8988T (cell line): ENCODE measurements around the gene OBP2B.
"Not testable (repeated sequence)": the region's sequence is repeated elsewhere in the genome, so short reads cannot be mapped to it uniquely, and the experiment has no call there.

Source experiments
- DNase-seq: peaks from one replicate; pipeline ENCODE4 v3.0.0; 2011

OBP2B gene

DNA sequence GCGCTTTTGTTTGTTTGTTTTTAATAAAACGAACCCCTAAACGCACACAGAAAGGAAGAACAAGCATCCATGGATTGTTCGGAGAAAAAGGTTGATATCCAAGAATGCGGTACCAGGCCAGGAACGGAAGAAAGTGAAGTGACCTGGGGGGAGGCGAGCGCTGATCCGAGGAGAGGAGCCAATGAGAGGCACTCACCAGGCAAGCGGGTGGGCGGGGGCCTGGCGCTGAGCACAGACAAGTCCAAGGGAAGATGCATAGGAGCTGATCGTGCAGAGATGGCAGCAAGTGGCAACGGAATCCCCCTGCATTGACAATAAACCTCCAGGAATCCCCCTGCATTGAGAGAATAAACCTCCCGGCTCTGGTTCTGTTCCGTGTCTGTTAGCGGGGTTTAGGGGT, 8.4 kb downstream of the OBP2B start:
- no peak for DNase-seq

DNA sequence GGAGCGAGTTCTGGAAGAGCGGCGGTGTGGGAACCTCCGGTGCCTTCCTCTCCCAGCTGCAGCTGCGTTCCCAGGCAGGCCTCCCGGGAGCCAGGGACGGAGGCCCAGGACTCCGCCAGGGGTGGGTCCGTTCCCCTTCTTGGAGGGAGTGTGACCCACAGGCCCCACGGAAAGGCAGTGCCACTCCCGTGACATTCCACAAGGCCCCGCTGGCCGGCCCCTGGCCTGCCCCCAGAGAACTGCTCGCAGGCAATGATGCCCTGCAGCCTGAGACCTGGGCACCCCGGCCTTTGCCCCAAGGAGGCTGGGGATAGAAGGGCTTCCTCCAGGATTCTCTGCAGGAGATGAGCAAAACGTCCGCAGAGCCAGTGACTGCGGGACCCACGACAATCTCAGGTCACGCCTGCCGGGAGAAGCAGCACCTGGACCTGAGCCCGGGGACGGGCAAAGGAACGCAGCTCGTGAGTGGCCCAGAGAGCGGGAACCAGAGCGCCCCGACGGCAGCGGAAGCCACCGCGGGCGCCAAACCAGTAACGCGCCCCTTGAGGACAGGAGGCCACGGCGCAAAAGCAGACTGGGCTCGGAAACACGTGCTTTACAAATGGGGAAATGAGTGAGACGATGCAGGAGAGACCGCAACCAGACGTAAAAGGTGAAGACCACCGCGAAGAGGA, 9.3 kb downstream of the OBP2B start:
- DNase-seq: no peak

DNA sequence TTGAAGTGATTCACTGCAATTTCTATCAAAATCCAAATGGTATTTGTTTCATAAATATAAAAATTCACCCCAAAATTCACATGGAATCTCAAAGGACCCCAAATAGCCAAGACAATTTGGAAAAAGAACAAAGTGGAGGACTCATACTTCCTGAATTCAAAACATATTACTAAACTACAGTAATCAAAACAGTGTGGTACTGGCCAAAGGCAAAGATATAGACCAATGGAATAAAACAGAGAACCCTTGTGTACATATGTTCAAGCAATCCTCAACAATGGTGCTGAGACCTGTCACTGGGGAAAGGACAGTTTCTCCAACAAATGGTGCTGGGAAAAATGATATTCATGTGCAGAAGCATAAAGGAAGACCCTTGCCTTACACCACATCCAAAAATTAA, 14.0 kb downstream of the OBP2B start:
- no peak for DNase-seq

DNA sequence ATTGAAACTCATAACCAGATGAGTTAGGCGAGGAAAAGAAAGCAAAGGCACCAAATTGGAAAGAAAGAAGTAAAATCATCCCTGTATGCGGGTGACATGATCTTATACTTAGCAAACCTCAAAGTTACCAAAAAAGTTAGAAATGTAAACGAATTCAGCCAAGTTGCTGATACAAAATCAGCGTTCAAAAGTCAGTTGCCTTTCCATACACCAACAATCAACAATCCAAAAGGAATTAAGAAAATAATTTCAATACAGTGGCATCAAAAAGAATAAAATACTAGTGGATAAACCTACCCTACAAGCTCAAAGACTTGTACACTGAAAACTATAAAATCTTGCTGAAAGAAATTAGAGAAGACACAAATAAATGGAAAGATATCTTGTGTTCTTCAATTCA, 14.5 kb downstream of the OBP2B start:
- no peak for DNase-seq

DNA sequence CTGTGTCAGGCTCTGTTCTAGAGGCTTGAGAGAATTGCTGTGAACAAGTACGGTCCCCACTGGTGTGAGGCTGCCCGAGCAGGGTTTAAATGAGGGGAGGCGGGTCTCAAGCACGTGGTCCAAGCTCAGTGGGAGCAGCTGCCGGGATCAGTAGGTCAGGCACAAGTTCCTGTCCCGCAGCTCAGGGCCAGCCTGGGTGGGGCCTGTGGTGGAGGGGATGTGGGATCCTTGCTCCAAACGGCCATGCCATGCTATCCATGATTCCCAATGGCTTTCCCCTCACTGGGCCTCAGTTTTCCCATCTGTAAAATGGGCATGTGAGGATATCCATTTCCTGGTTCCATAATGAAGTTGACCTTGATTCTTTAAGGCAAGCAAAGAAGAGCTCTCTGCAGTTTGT, 17.1 kb downstream of the OBP2B start:
- no peak for DNase-seq

DNA sequence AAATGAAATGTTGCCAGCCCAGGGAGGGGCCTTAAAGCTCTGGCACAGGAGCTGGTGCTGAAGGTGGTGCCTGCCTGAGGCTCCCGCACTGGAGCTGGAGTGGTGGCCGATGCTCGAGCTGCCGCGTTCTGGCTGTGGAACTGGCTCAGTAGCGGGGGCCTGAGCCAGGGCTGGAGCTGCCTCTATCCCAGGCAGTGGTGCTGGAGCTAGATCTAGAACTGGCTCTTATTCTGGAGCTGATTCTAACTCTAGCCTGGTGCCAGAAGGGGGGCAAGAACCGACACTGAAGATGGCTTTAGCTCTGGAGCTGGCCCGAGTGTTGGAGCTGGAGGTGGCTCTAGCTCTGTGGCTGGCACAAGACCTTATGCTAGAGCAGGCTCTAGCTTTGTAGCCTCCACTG, 19.2 kb downstream of the OBP2B start:
- DNase-seq: no peak

DNA sequence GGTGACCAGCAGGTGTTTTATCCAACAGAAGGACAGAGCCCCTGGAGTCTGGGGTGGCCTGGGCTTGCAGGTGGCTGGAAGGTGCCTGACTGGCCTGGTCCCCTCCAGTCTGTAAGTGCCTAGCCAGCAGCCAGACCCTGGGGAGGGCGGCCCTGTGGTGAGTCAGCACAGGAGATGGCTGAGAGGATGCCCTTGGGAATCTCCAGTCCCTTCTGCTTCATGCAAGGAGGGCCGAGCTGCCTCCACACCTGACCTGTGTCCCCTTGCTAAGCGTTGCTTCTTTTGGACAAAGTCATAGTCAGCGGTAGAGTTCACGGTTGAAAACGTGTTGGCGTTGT, 20.2 kb downstream of the OBP2B start:
- no peak for DNase-seq

DNA sequence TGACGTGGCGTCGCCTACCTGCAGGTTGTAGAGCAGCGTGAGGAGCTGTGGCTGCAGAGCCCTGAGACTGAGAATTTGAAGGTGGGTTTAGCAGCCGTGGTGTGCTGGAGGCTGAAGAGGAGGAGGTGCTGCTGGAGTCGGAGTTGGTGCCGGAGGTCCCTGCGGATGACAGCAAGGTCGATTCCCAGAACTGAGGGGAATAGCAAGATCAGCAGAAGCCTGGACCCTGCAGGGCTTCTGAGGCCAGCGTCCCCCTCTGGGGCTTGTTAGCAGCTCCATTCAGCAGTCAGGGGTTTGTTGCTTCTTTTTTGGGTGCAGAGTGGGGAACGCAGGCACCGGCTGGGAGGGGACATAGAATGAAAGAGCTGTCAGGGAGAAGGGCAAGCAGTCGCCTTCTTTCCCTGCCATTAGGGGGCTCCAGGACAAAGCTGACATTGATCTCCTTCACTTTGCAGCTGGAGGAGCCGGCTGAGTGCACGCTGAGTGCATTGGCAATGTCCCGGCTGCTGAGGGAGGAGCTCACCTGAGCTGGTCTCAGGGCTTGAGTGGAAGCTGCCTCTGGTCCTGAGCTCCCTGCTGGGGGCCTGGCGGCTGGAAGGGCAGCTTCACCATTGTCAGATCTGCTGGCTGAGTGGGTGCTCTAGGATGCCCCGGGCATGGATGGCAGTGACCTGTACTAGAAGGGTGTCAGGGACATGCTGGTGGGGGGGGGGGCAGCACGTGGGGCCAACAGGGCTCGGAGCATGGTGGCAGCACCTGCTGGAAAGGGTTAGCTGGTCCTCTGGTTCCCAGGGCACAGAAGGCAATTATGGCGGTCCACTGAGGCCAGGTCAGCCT, 20.8 kb downstream of the OBP2B start:
- DNase-seq: peak; percentile 82

DNA sequence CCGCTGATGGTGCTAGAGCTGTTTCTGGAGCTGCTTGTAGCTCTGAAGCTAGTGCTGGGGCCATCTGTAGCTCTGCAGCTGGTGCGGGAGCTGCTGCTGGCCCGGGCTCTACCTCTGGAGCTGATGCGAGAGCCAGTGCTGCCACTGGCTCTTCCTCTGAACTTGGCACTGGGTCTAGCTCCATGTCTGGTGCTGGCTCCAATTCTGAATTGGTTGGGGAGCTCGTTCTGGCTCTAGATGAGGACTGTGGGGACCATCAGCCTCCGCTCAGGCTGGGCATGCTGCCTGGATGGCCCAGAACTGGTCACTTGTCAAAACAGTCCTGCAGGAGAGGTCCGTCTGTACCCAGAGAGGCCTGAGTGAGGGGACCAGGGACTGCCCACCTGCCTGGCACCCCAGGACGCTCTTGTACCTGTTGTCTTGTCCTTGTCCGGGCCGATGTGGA, 21.5 kb downstream of the OBP2B start:
- DNase-seq: no peak

DNA sequence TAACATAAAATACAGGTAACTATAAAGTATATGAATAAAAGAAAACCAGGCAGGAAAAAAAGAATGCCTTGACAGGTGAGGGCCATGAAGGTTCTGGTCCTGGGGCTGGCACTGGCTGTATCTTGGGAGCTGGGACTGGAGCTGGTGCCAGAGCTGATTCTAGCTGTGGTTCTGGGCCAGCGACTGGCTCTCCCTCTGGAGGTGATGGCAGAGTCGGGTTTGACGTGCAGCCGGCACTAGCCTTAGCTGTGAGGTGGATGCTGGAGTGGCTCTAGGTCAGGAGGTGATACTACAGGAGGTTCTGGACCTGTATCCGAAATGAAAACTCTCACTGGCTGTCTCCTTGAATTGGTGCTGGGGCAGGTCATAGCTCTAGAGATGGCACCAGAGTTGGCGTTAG, 22.3 kb downstream of the OBP2B start:
- DNase-seq: no peak

DNA sequence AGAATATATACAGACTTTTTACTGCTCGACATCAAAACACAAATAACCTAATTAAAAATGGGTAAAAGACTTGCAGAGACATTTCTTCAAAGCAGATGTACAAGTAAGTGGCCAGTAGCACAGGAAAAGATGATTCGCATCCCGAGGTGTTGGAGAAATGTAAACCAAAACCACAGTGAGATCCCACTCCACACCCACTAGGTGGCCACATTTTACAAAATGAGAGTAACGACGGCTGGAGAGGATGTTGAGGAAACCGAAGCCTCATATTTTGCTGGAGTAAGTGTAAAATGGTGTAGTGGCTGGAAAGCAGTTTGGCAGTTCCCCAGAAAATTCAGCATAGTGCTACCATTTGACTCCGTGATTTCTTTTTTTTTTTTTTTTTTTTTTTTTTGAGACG, 24.1 kb downstream of the OBP2B start:
- DNase-seq: peak; percentile 64

DNA sequence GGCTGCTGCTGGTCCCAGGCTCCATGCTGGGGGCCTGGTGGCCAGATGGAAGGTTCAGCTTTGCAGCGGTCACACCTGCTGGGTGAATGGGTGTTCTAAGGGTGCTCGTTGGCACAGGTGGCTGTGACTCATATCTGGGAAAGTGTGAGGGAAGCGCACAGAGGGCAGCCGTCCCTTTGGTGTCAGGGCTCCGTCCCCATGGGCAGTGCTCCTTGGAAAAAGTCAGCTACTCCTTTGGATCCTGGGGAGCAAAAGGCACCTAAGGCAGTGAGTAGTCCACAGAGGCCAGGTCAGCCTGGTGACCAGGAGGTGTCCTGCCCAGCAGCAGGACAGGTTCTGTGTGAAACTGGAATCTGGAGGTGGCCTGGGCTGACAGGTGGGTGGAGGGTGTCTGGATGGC, 26.9 kb downstream of the OBP2B start:
- no peak for DNase-seq

DNA sequence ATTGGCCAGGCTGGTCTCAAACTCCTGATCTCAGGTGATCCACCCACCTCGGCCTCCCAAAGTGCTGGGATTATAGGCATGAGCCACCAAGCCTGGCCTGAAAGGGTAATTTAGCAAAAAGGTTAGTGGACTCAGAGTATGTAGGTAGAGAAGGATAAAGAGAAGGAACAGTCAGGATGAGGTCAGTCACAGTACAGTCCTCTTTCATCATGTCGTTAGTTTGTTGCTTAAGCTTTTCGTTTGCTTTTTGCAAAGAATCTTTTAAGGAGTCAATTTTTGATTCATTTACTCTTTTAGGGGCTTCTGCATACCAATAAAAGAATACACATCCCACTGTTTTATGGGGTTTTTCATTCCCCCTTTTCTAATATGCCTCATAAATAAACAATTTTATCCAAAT, 27.5 kb downstream of the OBP2B start:
- DNase-seq: no peak

DNA sequence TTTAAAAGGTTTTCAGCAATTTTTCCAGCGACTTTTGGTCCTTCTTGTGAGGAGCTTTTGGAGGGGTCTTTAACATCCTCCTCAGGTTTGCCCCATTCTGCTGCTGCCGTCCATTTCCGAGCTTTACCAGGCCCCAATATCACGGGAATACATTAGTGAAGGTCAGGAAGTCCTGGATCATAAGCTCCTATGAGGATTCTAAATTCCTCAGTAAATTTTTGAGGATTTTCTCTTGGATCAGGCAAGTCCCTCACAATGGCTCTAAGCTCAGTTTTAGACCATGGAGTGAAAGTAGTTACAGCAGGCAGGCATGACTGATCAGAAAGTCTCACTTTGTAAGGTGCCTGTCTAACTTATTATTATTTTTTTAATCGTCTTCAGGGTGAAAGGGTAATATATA, 28.1 kb downstream of the OBP2B start:
- DNase-seq: no peak

DNA sequence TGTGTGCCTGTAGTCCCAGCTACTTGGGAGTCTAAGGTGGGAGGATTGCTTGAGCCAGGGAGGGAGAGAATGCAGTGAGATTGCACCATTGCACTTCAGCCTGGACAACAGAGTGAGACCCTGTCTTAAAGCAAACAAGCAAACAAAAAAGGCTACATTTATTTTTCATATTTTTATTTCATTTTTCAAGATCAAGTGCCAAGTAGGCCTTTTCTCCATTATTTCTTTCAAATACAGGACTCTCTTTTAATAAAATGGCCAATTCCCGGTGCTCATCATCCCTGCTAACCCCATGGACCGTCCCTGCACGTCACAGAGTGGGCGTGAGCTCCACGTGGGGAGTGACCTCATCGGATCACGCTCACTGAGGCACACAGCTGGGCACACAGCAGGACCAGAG, 36.0 kb downstream of the OBP2B start:
- no peak for DNase-seq

DNA sequence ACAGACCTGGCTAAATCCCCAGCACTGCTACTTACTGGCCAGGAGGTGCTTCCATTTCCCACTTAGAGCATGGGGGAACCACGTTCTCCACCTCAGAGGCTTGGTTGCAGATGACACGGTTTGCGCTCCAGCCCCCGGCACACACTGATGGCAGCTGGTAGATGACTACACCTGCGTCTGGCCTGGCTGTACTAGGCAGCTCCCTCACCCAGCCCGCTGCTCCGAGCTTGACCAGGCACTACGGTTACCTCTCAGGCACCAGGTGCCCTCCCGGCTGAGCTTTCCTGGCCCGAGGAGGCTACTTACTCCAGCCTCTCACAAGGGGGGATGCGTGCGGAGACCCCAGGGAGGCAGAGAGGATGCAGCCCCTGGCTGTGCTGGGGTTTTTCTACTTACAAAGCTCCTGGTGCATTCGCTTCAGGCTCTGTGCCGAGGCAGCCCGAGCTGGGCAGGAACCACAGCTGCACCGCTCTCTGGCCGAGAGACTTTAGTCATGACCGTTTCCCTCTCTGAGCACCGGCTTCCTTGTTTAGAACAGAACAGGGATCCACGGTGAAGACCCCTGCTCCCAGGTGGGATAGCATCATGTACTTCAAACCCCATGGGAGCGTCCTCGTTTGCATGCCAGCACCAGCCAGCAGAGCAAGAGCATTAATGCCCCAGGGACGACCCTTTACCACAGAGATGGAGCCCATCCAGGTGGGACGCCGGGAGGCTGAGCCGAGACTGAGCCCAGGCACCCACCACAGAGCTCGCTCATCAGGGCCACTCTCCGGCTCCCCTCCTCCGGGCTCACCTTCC, 37.7 kb downstream of the OBP2B start:
- no peak for DNase-seq

DNA sequence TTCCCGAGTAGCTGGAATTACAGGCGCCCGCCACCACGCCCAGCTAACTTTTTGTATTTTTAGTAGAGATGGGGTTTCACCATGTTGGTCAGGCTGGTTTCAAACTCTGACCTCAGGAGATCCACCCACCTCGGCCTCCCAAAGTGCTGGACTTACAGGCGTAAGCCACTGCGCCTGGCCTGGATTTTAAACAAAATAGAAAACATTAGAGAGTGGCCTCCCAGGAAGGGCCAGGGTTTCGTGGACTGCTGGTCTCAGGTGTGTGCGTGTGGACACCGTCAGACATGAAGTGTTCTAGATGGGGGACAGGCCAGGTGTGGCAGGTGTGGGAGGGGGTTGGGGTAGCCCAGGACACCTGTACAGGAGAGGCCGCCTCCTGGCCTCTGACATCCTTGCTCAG, 38.3 kb downstream of the OBP2B start:
- no peak for DNase-seq

DNA sequence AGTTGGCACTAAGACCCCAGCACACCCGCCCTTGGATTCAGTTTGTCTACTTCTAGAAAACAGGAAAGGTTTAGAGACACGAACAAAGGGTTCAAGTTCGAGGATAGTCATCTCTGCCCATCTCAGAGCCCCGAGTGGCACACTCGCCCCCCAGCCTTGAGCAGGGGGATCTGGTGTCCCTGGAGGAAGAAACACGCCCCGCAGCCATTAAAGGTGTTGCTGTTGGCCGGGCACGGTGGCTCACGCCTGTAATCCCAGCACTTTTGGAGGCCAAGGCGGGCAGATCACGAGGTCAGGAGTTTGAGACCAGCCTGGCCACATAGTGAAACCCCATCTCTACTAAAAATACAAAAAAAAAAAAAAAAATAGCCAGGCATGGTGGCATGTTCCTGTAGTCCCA, 39.4 kb downstream of the OBP2B start:
- not testable (repeated sequence) for DNase-seq

DNA sequence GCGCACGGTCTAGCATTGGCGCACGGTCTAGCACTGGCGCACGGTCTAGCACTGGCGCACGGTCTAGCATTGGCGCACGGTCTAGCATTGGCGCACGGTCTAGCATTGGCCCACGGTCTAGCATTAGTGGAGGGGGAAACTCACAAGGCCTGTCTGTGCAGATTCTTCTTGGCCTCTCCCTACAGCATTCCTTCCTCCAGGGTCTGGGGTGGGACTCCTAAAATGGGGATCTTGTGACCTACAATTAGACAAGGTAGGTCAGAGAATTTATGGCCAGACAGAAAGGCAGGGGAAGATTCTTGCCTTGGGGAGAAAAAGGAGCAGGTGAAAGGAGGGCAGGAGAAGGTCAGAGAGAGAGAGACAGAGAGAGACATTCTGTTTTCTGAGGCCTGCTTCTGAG, 39.9 kb downstream of the OBP2B start:
- no peak for DNase-seq

DNA sequence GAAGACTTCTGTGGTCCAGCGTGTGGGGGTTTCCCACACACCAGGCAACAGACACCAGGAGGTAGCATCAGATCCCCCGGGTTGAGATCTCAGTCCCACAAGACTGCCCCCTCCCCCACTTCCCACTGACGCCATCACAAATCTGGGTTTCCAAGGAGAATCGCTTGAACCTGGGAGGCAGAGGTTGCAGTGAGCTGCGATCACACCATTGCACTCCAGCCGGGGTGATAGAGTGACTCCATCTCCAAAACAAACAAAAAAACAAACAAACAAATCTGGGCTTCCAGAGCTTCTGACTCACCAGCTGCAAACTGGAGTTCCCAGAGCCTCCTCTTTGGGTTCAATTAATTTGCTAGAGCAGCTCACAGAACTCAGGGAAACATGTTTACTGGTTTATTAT, 40.6 kb downstream of the OBP2B start:
- DNase-seq: no peak

DNA sequence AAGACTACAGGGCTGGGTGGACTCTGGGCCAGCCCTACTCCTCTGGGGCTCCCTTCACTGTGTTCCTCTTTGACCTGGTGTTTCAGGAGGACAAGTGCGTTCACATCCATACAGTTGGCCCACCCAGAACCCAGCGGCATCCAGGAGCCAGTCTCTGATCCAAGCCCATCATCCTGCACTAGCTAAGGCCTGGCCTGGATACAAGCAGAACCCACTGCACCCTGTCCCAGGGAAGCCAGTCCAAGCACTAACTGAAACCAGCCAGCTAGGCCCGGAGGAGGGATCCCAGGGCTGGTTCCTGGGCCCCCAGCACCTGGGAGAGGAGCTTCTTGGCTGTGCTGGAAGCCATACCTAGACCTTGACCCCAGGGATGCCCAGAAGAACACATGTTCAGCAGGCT, 41.3 kb downstream of the OBP2B start:
- no peak for DNase-seq

DNA sequence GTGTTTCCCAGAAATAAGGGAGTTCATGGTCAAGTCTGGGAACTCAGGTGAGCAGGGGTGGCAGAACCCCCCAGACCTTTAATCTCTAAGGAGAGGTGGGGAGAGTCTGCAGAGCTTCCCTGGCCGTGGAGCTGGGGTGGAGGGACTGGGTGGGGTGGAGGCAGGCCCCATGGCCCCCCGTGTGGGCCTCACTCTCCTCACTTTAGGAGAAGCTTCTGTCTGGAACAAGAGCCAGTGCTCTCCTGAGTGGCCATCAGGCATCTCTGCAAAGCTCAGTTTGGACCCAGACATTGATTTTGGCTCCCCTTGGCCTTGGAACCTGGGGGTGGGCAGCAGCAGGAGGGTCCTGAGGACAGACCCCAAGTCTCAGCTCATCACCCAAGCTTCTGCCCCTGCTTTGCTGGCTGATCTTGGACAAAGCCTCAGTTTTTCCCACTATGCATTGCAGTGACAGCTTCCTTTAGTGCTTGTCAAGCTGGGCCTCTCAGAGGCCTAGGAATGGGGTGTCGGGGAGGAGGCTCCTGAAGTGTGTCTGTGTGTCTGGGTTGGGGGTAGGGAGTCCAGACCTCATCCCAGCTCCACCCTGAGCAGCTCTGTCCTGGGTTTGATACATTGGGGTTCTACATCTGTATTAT, 41.8 kb downstream of the OBP2B start:
- DNase-seq: no peak

DNA sequence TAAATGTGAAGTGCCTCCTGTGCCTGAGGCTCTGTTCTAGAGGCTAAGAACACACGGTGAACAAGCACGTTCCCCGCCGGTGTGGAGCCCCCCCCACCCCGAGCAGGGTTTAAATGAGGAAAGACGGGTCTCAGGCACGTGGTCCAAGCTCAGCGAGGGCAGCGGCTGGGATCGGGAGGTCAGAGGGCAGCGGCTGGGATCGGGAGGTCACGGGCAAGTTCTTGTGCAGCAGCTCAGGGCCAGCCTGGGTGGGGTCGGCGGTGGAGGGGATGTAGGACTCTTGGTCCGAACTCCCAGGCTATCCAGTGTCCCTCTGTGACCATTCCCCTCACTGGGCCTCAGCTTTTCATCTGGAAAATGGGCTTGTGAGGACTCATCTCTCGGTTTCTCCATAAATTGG, 42.7 kb downstream of the OBP2B start:
- DNase-seq: no peak

DNA sequence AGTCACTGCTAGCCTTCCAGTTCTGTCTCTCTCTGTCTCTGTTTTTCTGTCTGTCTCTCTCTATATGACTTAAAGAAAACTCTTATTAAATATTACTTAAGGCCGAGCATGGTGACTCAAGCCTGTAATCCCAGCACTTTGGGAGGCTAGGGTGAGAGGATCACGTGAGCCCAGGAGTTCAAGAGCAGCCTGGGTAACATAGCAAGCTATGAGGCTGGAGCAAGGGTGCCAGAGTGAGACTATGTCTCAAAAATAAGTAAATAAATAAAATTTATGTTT, 43.7 kb downstream of the OBP2B start:
- no peak for DNase-seq
